D721Med (cell line): Measurements from ENCODE around the gene DGKA.

Source experiments
- DNase-seq: peaks from one replicate; pipeline ENCODE4 v3.0.0; 2011; ENCODE audit warnings: low spot score; ENCODE audit not compliant: insufficient read length
- FAIRE-seq: peaks from 2 replicates; lab custom pipeline; 2011; peaks lifted over from hg19 to GRCh38; lab: Jason Lieb, UNC
- TF ChIP-seq, protein P1 (sequence below): IDR thresholded peaks from 2 replicates; pipeline ENCODE4 v1.5.1; 2012; ENCODE audit warnings: mild to moderate bottlenecking, control low read depth; ENCODE audit not compliant: insufficient read depth; ENCODE audit errors: missing control alignments

DGKA gene

DNA sequence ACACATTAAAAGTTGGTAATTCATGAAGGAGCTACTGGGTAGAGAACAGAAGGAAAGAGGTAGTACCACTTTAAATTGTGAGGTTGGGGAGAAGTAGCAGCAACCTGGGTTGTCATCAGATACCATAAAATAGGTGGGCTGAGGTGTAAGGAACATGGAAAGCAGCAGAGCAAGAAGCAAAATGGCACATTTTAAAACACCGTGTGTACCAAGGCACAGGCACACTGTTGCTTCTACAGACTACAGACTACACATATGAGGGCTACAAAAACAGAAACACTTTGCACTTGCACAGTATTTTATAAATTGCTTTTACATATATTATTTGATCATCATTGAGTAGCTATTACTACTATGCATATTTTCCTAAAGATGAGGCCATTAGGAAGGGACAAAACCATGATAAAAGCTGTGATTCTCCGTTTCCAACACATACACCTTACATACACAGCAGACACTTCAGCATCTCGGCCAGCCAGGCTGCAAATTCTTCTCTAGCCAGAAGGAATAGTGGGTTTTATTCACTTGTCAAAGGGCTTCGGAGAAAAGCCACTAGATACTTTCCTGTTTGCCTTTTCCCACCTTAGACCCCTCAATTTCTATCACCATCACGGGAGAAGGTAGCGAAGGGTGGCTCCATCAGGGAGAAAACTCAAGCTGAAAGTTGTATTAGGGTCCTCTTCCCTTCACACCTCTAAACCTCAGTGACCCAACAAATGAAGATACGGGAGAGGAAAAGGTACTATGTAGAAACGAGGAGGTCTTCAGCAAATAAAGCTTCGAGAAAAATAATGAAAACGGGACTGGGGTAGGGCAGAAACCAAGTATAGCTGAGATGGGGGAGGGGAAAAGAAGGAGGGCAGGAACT, 4.9 kb upstream of the DGKA start:
- DNase-seq (no peak), FAIRE-seq (no peak)
- TF ChIP-seq, protein P1, sequence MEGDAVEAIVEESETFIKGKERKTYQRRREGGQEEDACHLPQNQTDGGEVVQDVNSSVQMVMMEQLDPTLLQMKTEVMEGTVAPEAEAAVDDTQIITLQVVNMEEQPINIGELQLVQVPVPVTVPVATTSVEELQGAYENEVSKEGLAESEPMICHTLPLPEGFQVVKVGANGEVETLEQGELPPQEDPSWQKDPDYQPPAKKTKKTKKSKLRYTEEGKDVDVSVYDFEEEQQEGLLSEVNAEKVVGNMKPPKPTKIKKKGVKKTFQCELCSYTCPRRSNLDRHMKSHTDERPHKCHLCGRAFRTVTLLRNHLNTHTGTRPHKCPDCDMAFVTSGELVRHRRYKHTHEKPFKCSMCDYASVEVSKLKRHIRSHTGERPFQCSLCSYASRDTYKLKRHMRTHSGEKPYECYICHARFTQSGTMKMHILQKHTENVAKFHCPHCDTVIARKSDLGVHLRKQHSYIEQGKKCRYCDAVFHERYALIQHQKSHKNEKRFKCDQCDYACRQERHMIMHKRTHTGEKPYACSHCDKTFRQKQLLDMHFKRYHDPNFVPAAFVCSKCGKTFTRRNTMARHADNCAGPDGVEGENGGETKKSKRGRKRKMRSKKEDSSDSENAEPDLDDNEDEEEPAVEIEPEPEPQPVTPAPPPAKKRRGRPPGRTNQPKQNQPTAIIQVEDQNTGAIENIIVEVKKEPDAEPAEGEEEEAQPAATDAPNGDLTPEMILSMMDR, result no peak

DNA sequence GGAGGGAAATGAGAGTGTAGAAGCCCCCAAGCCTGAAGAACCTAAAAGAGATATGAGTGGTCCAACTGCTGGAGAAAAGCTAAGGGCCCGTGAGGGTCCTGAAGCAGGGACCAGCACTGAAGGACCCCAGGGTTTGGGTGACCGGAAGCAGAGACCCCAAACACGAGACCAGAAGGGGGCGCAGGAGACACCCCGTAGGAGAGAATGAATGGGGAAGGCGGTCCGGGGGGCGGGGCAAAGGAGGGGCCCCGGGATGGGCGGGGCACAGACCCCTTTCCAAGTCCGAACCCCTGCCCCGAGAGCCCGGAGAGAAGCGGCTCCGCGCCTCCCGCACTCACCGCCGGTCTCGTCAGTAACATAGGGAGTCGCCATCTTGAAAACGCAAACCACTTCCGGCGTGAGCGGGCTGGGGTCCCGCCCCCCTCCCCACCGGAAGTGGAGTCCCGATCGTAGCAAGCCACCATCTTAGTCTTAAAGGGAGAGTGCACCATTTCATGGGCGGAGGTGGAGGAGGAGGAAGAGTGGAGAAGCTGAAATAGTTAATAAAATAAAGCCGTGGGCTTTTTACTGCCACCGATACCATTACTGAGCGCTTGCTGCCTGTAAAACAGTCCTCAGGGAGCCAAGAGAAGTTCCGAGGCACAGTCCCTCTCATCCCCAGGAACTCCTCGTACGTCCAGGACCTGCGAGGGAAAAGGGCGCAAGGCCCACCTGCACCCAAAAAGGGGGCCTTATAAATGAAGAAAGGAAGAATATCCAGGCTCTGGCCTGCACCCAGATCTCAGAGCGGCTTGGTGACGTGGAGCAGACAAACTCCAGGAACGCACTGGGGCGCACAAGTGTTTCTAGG, 4.0 kb upstream of the DGKA start:
- FAIRE-seq, result no peak
- peak; percentile 95 for DNase-seq
- TF ChIP-seq, protein P1, result peak; percentile 58

DNA sequence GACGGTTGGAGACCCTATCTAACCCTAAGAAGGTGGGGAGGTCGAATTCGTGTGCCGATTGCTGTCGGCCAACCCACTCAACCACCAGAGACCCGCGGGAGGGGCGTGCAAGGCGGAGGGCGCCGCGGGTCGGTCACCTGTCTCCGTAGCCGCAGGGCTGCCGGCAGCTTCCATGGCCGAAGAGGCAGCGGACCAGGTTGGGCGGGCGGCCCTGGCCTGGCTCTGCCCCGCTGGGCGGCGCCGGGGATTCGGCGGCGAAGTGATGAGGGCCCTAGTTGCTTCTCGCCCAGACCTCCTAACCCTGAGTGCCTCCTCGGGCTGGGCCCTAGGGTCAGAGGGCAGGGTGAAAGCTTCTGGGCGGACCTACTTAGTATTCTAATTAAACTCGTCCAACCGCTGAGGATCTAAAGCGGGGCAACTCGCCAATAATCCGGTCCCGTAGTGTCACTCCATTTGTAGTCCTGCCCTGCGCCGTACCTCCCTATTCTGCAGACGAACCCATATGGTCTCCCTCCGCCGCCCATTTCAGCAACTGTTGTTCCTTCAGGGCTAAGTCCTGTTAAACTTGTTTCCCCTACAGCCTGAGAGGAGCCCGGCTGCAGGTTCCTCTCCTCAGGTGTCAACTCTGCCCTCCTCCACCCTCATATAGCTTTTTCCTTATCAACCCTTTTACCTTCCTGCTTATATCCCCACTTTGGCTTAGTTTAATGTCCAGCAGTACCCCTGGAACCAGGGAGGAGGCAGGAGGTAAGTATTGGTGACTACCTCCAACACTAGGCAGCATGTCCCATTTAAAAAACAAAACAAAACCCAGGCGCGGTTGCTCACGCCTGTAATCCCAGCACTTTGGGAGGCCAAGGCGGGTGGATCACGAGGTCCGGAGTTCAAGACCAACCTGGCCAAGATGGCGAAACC, 3.1 kb upstream of the DGKA start, which contains the start of gene PYM1:
PYM1 (minus strand) TSS at position 307 of the 915 bp plus-strand sequence; CDS start at position 174, 133 bp downstream.
- FAIRE-seq, result no peak
- DNase-seq, result no peak
- TF ChIP-seq, protein P1, result no peak

DNA sequence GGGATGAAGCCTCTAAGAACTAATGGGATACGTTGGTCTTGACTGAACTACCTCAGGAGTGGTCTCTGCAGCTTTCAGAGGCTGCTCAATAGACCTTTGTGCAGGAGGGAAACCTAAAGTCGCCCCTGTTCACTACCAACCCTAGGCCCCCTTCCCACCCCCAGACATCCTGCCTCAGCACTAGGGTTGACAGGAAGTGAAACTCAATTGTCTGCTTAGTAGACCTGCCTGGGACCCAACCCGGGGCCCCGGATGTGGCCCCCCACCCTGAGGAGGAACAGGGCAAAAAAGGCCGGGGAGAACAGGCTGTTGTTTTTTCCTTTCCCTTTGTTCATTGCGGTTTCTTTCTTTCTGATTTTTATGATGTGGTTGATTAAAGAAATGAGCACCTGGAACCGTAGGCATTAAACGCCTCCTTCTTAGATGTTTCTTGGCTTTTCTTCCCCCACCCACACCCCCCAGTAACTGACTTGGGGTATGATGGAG, 1.6 kb upstream of the DGKA start:
- FAIRE-seq, result no peak
- TF ChIP-seq, protein P1, result no peak
- DNase-seq, result no peak

DNA sequence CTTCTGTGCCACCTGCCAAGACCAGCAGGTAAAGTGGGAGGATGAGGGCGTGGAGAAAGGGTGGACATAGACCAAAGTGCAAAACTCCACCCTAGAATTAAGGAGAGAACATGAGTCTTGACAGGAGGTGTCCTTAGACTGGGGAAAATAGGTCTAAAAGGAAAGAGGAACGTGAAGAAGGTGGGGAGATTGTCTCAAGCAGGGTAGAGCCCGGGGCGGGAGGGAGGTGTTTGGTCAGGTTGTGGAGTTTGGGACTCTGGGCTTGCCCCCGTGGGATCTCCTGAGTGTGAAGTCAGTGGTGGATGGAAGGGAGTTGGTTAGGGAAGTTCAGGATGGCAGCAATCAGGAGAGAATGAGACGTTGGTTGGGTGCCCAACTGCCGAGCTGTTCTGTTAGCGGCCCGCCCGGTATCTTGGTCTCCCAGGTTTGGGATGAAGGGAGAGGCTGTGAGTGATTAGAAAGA, 386 bp downstream of the DGKA start:
- no peak for DNase-seq
- FAIRE-seq, result no peak

More for the DNA sequence above, 386 bp downstream of the DGKA start:
- TF ChIP-seq, protein P1, result no peak
